ENCODE measurements around the gene ECD. TPM values are rescaled to one million over a fixed set of nuclear protein-coding genes. Genes with fewer than 3 reads are reported as not detected.
A peak's percentile ranks its signal among the peaks of the same experiment; 100 is the strongest.

The ECD gene
- polyA plus RNA-seq, 1 donor (not counting 4 experiments of a cell fraction or from before 2014, with no cell fraction given), result 35.8 TPM

- no peak for DNase-seq (ENCODE audit: low read depth, low spot score)
- H3K9ac ChIP-seq (ENCODE audit: control insufficient read depth, extremely low read depth, insufficient read depth, low read length), result peak overlapping the region; percentile 97
Observed at GRCh38 chr10:73094986-73095480, 72.8 kb downstream of the ECD start.

GRCh38 chr10:73093922-73094850 lies 73.6 kb downstream of the ECD start:
- H3K4me2 ChIP-seq (ENCODE audit: control insufficient read depth, extremely low read depth, insufficient read depth, low read depth, low read length), result peak overlapping the region; percentile 80
- FAIRE-seq (no peak), DNase-seq (ENCODE audit: low read depth, low spot score) (no peak)
- peaks cover 13% of the 10 kb centered on the region for H3K4me1 ChIP-seq (ENCODE audit: control insufficient read depth, extremely low read depth, insufficient read depth, low read length)
- H3K4me3 ChIP-seq (ENCODE audit: control insufficient read depth in 2 of 3, extremely low read depth in 1 of 3, insufficient read depth in 2 of 3, low read depth in 1 of 3, low read length in 3 of 3), result peak overlapping the region; percentile 59 to 74 (median 70)
- no peak overlapping the region for H2AFZ ChIP-seq (ENCODE audit: control insufficient read depth, low read length)
- no peaks in the 10 kb centered on the region for H3K27me3 ChIP-seq (ENCODE audit: control insufficient read depth, extremely low read depth, insufficient read depth, low read length)
- no peaks in the 10 kb centered on the region for H4K20me1 ChIP-seq (ENCODE audit: control insufficient read depth, extremely low read depth, insufficient read depth, low read length)
- TF ChIP-seq EZH2 (IDR thresholded peaks at IDR 0.05; ENCODE audit: low read length), result no peak
- no peak for TF ChIP-seq CTCF (optimal IDR thresholded peaks at IDR 0.05 in 1 of 3, IDR thresholded peaks at IDR 0.05 in 1 of 3, conservative IDR thresholded peaks at IDR 0.05 in 1 of 3; ENCODE audit: extremely low read depth in 1 of 3, insufficient read depth in 2 of 3, low read length in 3 of 3)
- peaks cover 0 to 1% of the 10 kb centered on the region in 2 experiments for H3K36me3 ChIP-seq (ENCODE audit: control insufficient read depth in 2 of 2, extremely low read depth in 1 of 2, insufficient read depth in 2 of 2, low read length in 2 of 2)
- dilution Hi-C loops (cut with MboI; ENCODE audit: extremely low pct_ligation_motif_present, low sequenced_read_pairs), result no loop called here
- H3K9ac ChIP-seq (ENCODE audit: control insufficient read depth, extremely low read depth, insufficient read depth, low read length), result peak overlapping the region; percentile 97
- H3K79me2 ChIP-seq (ENCODE audit: control insufficient read depth, insufficient read depth, low read length), result peaks cover 66% of the 10 kb centered on the region
- peak overlapping the region; percentile 81 for H3K27ac ChIP-seq (ENCODE audit: control insufficient read depth, insufficient read depth, low read length)
- H3K9me1 ChIP-seq (ENCODE audit: control insufficient read depth, extremely low read depth, insufficient read depth, low read length), result no peaks in the 10 kb centered on the region
- H3K9me3 ChIP-seq (ENCODE audit: control insufficient read depth, low read depth, low read length), result no peaks in the 10 kb centered on the region

More at GRCh38 chr10:73094986-73095480, 72.8 kb downstream of the ECD start:
- Histone ChIP-seq H3K4me1 (ENCODE audit: control insufficient read depth, extremely low read depth, insufficient read depth, low read length) (peaks cover 13% of the 10 kb centered on the region), H3K4me3 (ENCODE audit: control insufficient read depth in 2 of 3, extremely low read depth in 1 of 3, insufficient read depth in 2 of 3, low read depth in 1 of 3, low read length in 3 of 3) (peak overlapping the region; percentile 59 to 74 (median 70)), H4K20me1 (ENCODE audit: control insufficient read depth, extremely low read depth, insufficient read depth, low read length) (no peaks in the 10 kb centered on the region), H3K4me2 (ENCODE audit: control insufficient read depth, extremely low read depth, insufficient read depth, low read depth, low read length) (peak overlapping the region; percentile 80), H3K27ac (ENCODE audit: control insufficient read depth, insufficient read depth, low read length) (peak overlapping the region; percentile 81), H3K9me1 (ENCODE audit: control insufficient read depth, extremely low read depth, insufficient read depth, low read length) (no peaks in the 10 kb centered on the region), H2AFZ (ENCODE audit: control insufficient read depth, low read length) (no peak overlapping the region), H3K27me3 (ENCODE audit: control insufficient read depth, extremely low read depth, insufficient read depth, low read length) (no peaks in the 10 kb centered on the region), H3K79me2 (ENCODE audit: control insufficient read depth, insufficient read depth, low read length) (peaks cover 59% of the 10 kb centered on the region), H3K9me3 (ENCODE audit: control insufficient read depth, low read depth, low read length) (no peaks in the 10 kb centered on the region), H3K36me3 (ENCODE audit: control insufficient read depth in 2 of 2, extremely low read depth in 1 of 2, insufficient read depth in 2 of 2, low read length in 2 of 2) (peaks cover 0 to 1% of the 10 kb centered on the region in 2 experiments)
- dilution Hi-C loops (cut with MboI; ENCODE audit: extremely low pct_ligation_motif_present, low sequenced_read_pairs), result no loop called here
- no peak for TF ChIP-seq CTCF (optimal IDR thresholded peaks at IDR 0.05 in 1 of 3, IDR thresholded peaks at IDR 0.05 in 1 of 3, conservative IDR thresholded peaks at IDR 0.05 in 1 of 3; ENCODE audit: extremely low read depth in 1 of 3, insufficient read depth in 2 of 3, low read length in 3 of 3)
- TF ChIP-seq EZH2 (IDR thresholded peaks at IDR 0.05; ENCODE audit: low read length), result no peak
- FAIRE-seq, result no peak

All from keratinocyte (primary cell).